Calu3 (cell line): Measurements from ENCODE around the gene DISP3. TPM values are rescaled to one million over a fixed set of nuclear protein-coding genes. Genes with fewer than 3 reads are reported as not detected.

Experiments used
- BruUV-seq: library from RNA; stranded (reverse); fragments of 400-500 nt; replicated peaks from 2 replicates; lab custom pipeline; 2021; lab: Mats Ljungman, UMichigan
- CTCF ChIA-PET: fragments of 300-600 bp; sonication (Branson Sonifier 250); formaldehyde crosslinking; loops from one replicate; lab custom pipeline; 2022; ENCODE audit warnings: antibody characterized with exemption; lab: Charles Lee
- DNase-seq: peaks from one replicate; pipeline ENCODE4 v3.0.0; 2022
- H3K27ac Mint-ChIP-seq: one replicate; pipeline ENCODE4 v1.8.0; 2022; ENCODE audit warnings: mixed read lengths; ENCODE audit not compliant: unreplicated experiment
- H3K27me3 Mint-ChIP-seq: one replicate; pipeline ENCODE4 v1.8.0; 2022; ENCODE audit warnings: mixed read lengths; ENCODE audit not compliant: unreplicated experiment
- H3K36me3 Mint-ChIP-seq: one replicate; pipeline ENCODE4 v1.8.0; 2022; ENCODE audit warnings: mild to moderate bottlenecking, moderate library complexity, mixed read lengths; ENCODE audit not compliant: insufficient read depth, unreplicated experiment
- H3K4me1 Mint-ChIP-seq: one replicate; pipeline ENCODE4 v1.8.0; 2022; ENCODE audit warnings: mild to moderate bottlenecking, low read depth, mixed read lengths; ENCODE audit not compliant: unreplicated experiment
- H3K4me3 Mint-ChIP-seq: one replicate; pipeline ENCODE4 v1.8.0; 2022; ENCODE audit warnings: mild to moderate bottlenecking, low read depth, moderate library complexity, mixed read lengths; ENCODE audit not compliant: unreplicated experiment
- H3K9me3 Mint-ChIP-seq: one replicate; pipeline ENCODE4 v1.8.0; 2022; ENCODE audit warnings: low read depth, mixed read lengths; ENCODE audit not compliant: unreplicated experiment
- intact Hi-C: fragments of 100-400 bp; cut with micrococcal nuclease; formaldehyde crosslinking; loops from one replicate; pipeline ENCODE4 v1.10.0; 2022; ENCODE audit not compliant: unreplicated experiment
- total RNA-seq: library from RNA; stranded (reverse); gene quantifications from 2 replicates; pipeline ENCODE4 v1.2.3, GENCODE V29; 2022
- TF ChIP-seq, protein P1 (sequence below): fragments of 200-600 bp; IDR thresholded peaks from one replicate; pipeline ENCODE4 v1.8.0; 2022; ENCODE audit warnings: antibody characterized with exemption; ENCODE audit not compliant: unreplicated experiment

The DISP3 gene
- total RNA-seq, 1 experiment from 2014 or later: 1.3 TPM

DNA sequence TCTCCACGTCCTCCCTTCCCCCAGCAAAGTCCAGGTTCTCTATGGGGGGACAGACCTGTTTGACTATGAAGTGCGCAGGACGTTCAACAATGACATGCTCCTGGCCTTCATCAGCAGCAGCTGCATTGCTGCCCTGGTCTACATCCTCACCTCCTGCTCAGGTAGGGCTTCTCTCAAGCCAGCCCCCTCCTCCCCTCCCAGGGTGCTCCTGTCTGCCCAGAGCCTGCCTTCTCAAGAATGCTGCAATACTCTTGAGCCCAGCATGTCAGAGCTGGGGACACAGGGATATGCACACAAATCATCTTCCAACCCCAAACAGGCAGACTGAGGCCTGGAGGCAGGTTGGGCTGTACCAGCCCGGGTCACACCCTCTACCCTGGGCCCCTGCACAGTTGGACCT lies 35.4 kb downstream of the DISP3 start:
- Mint-ChIP-seq H3K4me3 (no peak overlapping the region), H3K27me3 (peaks cover 31% of the 10 kb centered on the region), H3K4me1 (no peaks in the 10 kb centered on the region), H3K9me3 (no peaks in the 10 kb centered on the region), H3K27ac (no peak overlapping the region), H3K36me3 (no peaks in the 10 kb centered on the region)
- intact Hi-C loops: no loop called here
- CTCF ChIA-PET: no interaction called here
- no TSS peak for BruUV-seq
- DNase-seq: no peak
- TF ChIP-seq, protein P1, sequence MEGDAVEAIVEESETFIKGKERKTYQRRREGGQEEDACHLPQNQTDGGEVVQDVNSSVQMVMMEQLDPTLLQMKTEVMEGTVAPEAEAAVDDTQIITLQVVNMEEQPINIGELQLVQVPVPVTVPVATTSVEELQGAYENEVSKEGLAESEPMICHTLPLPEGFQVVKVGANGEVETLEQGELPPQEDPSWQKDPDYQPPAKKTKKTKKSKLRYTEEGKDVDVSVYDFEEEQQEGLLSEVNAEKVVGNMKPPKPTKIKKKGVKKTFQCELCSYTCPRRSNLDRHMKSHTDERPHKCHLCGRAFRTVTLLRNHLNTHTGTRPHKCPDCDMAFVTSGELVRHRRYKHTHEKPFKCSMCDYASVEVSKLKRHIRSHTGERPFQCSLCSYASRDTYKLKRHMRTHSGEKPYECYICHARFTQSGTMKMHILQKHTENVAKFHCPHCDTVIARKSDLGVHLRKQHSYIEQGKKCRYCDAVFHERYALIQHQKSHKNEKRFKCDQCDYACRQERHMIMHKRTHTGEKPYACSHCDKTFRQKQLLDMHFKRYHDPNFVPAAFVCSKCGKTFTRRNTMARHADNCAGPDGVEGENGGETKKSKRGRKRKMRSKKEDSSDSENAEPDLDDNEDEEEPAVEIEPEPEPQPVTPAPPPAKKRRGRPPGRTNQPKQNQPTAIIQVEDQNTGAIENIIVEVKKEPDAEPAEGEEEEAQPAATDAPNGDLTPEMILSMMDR: no peak

DNA sequence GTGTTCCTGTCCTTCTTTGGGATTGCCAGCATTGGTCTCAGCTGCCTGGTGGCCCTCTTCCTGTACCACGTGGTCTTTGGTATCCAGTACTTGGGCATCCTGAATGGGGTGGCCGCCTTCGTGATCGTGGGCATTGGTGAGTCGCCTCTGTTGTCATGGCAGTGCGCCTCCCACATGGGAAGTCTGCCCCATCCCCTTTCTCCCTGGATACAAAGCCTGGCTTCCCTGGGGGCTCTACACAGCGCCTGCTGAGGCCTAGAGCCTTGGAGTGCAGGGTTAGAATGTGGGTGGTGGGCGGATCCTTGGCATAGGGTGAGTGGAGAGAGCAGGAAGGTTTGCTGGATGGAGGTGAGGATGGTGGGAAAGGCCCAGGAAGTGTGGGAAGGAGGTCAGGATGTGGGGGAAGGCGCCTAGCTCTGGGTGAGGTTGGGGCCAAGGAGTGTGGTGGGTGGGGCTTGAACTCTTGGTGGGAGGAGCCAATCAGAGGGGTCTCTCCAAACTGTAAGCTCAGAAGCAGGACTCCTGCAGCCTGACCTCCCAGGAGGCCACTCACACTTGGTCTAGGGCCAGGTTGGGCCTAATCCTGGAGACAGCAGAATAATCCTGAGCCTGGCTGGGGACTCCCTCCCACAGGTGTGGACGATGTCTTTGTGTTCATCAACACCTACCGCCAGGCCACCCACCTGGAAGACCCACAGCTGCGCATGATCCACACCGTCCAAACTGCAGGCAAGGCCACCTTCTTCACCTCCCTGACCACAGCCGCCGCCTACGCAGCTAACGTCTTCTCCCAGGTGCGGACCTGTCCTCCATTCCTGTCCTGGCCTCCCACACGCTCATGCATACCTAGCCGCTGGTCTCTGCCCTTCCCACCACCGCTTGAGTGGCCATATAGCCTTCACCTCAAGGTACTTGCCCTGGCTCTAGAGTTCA lies 36.7 kb downstream of the DISP3 start:
- Mint-ChIP-seq H3K4me1 (no peaks in the 10 kb centered on the region), H3K4me3 (no peak overlapping the region)

DNA sequence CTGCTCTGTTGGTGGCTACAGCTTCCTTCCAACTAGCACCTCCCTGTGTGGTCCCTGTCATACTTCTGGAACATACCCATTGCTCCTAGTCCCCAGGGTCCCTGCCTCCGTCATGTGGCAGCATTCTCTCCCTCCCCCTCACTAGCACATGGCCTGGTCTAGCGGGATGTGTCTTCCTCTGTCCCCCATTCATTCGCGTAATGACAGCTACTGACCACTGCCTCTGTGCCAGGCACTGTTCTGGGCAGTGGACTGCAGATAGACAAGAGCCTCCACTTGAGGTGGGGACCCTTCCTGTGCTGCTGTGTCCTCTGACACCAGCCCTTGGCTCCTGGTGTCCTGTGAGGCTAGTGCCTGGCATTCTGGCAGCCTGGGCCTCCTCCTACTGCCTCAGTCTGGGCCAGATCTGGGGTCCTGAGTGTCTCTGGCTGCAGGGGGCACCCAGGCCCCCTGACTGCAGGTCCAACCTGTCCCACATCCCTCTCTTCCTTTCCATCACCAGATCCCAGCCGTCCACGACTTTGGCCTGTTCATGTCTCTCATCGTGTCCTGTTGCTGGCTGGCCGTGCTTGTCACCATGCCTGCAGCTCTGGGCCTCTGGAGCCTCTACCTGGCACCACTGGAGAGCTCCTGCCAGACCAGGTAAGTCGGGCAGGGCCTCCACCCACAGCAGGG lies 38.1 kb downstream of the DISP3 start:
- Mint-ChIP-seq H3K27me3 (peaks cover 36% of the 10 kb centered on the region), H3K36me3 (no peaks in the 10 kb centered on the region), H3K9me3 (no peaks in the 10 kb centered on the region), H3K4me1 (no peaks in the 10 kb centered on the region), H3K4me3 (no peak overlapping the region), H3K27ac (no peak overlapping the region)
- no peak for DNase-seq
- intact Hi-C loops: no loop called here
- TF ChIP-seq, protein P1: no peak
- CTCF ChIA-PET: no interaction called here
- no TSS peak for BruUV-seq

More for the DNA sequence above, 36.7 kb downstream of the DISP3 start:
- intact Hi-C loops: no loop called here
- no peaks in the 10 kb centered on the region for H3K36me3 Mint-ChIP-seq
- no peaks in the 10 kb centered on the region for H3K9me3 Mint-ChIP-seq
- BruUV-seq: no TSS peak
- TF ChIP-seq, protein P1: no peak
- CTCF ChIA-PET: interaction anchor here (0.6 kb wide), 1 partner anchor 49 kb away, joined by 3 read pairs; no protein-coding TSS in a partner anchor
- no peak overlapping the region for H3K27ac Mint-ChIP-seq
- DNase-seq: no peak
- peaks cover 31% of the 10 kb centered on the region for H3K27me3 Mint-ChIP-seq

DNA sequence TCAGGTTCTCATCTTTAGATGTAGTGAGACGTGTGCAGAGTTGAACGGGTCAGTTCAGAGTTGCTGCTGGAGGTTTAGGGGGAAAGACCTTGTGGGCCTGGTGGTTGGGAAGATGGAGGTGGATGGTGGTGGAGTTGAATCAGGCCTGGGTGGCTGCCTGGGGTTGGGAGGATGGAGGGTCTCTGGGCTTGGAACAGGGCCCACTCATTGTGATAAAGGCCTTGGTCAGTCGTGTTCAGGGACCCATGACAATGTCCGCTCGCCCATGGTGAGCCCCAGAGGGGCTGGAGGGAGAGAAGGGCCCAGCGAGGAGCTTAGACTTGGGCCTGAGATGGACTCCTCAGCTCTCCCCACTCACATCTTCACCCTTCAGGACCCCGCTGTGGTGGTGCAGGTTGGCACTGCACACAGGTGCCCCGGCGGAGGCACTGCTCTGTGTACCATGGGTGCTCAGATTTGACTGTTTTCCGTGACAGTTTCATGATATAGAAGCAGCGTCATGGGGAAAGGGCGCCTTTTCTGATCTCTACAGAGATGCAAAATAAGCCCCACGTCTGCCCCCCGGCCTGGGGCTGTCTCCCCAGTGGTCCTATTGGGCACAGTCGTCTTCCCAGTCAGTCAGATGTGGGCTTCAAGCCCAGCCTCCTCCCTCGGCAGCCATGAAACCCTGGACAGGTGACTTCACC lies 39.2 kb downstream of the DISP3 start:
- no peak overlapping the region for H3K4me3 Mint-ChIP-seq
- BruUV-seq: no TSS peak
- H3K9me3 Mint-ChIP-seq: no peaks in the 10 kb centered on the region
- H3K36me3 Mint-ChIP-seq: no peaks in the 10 kb centered on the region
- DNase-seq: no peak
- CTCF ChIA-PET: no interaction called here
- no peaks in the 10 kb centered on the region for H3K4me1 Mint-ChIP-seq
- intact Hi-C loops: no loop called here
- H3K27me3 Mint-ChIP-seq: peaks cover 28% of the 10 kb centered on the region
- TF ChIP-seq, protein P1: no peak
- H3K27ac Mint-ChIP-seq: no peak overlapping the region
